HUES48 (cell line): ENCODE results near the gene TMEM187.

ENCODE experiments used
- H3K27ac ChIP-seq: one replicate; pipeline ENCODE4 v1.7.0; 2013; ENCODE audit warnings: low read depth, low read length, inconsistent platforms
- H3K27me3 ChIP-seq: 2 replicates; pipeline ENCODE4 v1.6.1; 2013; ENCODE audit warnings: mild to moderate bottlenecking, low read length; ENCODE audit not compliant: control insufficient read depth, insufficient read depth
- H3K36me3 ChIP-seq: 2 replicates; pipeline ENCODE4 v1.6.1; 2013; ENCODE audit warnings: low read length; ENCODE audit not compliant: control insufficient read depth, insufficient read depth
- H3K4me1 ChIP-seq: 2 replicates; pipeline ENCODE4 v1.6.1; 2013; ENCODE audit warnings: mild to moderate bottlenecking, low read length; ENCODE audit not compliant: control insufficient read depth, insufficient read depth
- H3K4me3 ChIP-seq: 2 replicates; pipeline ENCODE4 v1.5.1; 2013; ENCODE audit warnings: mild to moderate bottlenecking, low read depth, low read length
- H3K9ac ChIP-seq: 2 replicates; pipeline ENCODE4 v1.6.1; 2013; ENCODE audit warnings: mild to moderate bottlenecking, low read depth, low read length, moderate library complexity
- H3K9me3 ChIP-seq: 2 replicates; pipeline ENCODE4 v1.6.1; 2013; ENCODE audit warnings: low read length; ENCODE audit not compliant: control insufficient read depth, insufficient read depth

TMEM187 gene

GRCh38 chrX:153928846-153929245 lies 43.7 kb upstream of the TMEM187 start:
- Histone ChIP-seq H3K27me3 (no peaks in the 10 kb centered on the region), H3K9ac (no peak overlapping the region), H3K4me3 (no peak overlapping the region), H3K36me3 (peaks cover 25% of the 10 kb centered on the region), H3K9me3 (peaks cover 27% of the 10 kb centered on the region), H3K27ac (no peak overlapping the region), H3K4me1 (peaks cover 12% of the 10 kb centered on the region)

GRCh38 chrX:153929576-153929975 lies 43.0 kb upstream of the TMEM187 start:
- Histone ChIP-seq H3K27me3 (no peaks in the 10 kb centered on the region), H3K9ac (no peak overlapping the region), H3K36me3 (peaks cover 25% of the 10 kb centered on the region), H3K27ac (no peak overlapping the region), H3K4me1 (peaks cover 12% of the 10 kb centered on the region), H3K4me3 (no peak overlapping the region), H3K9me3 (peaks cover 31% of the 10 kb centered on the region)

- H3K36me3 ChIP-seq = peaks cover 25% of the 10 kb centered on the region
- H3K9ac ChIP-seq = no peak overlapping the region
- H3K27ac ChIP-seq = no peak overlapping the region
- peaks cover 12% of the 10 kb centered on the region for H3K4me1 ChIP-seq
- peaks cover 31% of the 10 kb centered on the region for H3K9me3 ChIP-seq
- no peaks in the 10 kb centered on the region for H3K27me3 ChIP-seq
- H3K4me3 ChIP-seq = no peak overlapping the region
These were observed 42.3 kb upstream of the TMEM187 start for GRCh38 chrX:153930011-153930910.

- H3K27ac ChIP-seq = no peak overlapping the region
- H3K9ac ChIP-seq = no peak overlapping the region
- no peak overlapping the region for H3K4me3 ChIP-seq
- no peaks in the 10 kb centered on the region for H3K27me3 ChIP-seq
- H3K9me3 ChIP-seq = peaks cover 34% of the 10 kb centered on the region
- H3K36me3 ChIP-seq = peaks cover 25% of the 10 kb centered on the region
- H3K4me1 ChIP-seq = peaks cover 9% of the 10 kb centered on the region; the same call in 1 of the 2 replicates
These were observed 41.4 kb upstream of the TMEM187 start for GRCh38 chrX:153931151-153931550.

- Histone ChIP-seq H3K9me3 (peaks cover 34% of the 10 kb centered on the region), H3K9ac (no peak overlapping the region), H3K36me3 (peaks cover 25% of the 10 kb centered on the region), H3K27ac (no peak overlapping the region), H3K27me3 (no peaks in the 10 kb centered on the region), H3K4me1 (peaks cover 8% of the 10 kb centered on the region; the same call in 1 of the 2 replicates), H3K4me3 (no peak overlapping the region)
These were observed 40.8 kb upstream of the TMEM187 start for GRCh38 chrX:153931748-153932147.

GRCh38 chrX:153932220-153932915 lies 40.2 kb upstream of the TMEM187 start:
- Histone ChIP-seq H3K27ac (no peak overlapping the region), H3K4me1 (peaks cover 2% of the 10 kb centered on the region; the same call in 1 of the 2 replicates), H3K9me3 (peaks cover 28% of the 10 kb centered on the region), H3K4me3 (no peak overlapping the region), H3K27me3 (no peaks in the 10 kb centered on the region), H3K9ac (no peak overlapping the region), H3K36me3 (peaks cover 25% of the 10 kb centered on the region)

- H3K36me3 ChIP-seq = peaks cover 25% of the 10 kb centered on the region
These were observed 38.8 kb upstream of the TMEM187 start for GRCh38 chrX:153933748-153934147.

GRCh38 chrX:153934148-153934761 lies 38.3 kb upstream of the TMEM187 start:
- Histone ChIP-seq H3K27ac (no peak overlapping the region), H3K36me3 (peaks cover 25% of the 10 kb centered on the region), H3K9me3 (peaks cover 35% of the 10 kb centered on the region), H3K4me3 (peak overlapping the region; percentile 71), H3K4me1 (no peaks in the 10 kb centered on the region; the same call in 1 of the 2 replicates), H3K9ac (peak overlapping the region; percentile 61), H3K27me3 (no peaks in the 10 kb centered on the region)

More at GRCh38 chrX:153933748-153934147, 38.8 kb upstream of the TMEM187 start:
- Histone ChIP-seq H3K4me1 (no peaks in the 10 kb centered on the region), H3K27ac (no peak overlapping the region), H3K9ac (peak overlapping the region; percentile 61; the same call in 1 of the 2 replicates), H3K27me3 (no peaks in the 10 kb centered on the region), H3K4me3 (peak overlapping the region; percentile 71), H3K9me3 (peaks cover 33% of the 10 kb centered on the region)

- no peaks in the 10 kb centered on the region for H3K27me3 ChIP-seq
- H3K27ac ChIP-seq = peak within 1 kb of the TSS; percentile 33
- peak within 1 kb of the TSS; percentile 61 for H3K9ac ChIP-seq
- H3K4me1 ChIP-seq = no peaks in the 10 kb centered on the region; the same call in 1 of the 2 replicates
- H3K4me3 ChIP-seq = peak within 1 kb of the TSS; percentile 71
- peaks cover 24% of the 10 kb centered on the region for H3K36me3 ChIP-seq
- H3K9me3 ChIP-seq = peaks cover 31% of the 10 kb centered on the region
These were observed 37.7 kb upstream of the TMEM187 start, which contains the start of gene NAA10 for GRCh38 chrX:153934762-153935325. TSS of gene NAA10 (minus strand) at chrX:153935037. CDS start at chrX:153934904, 133 bp downstream.

GRCh38 chrX:153935326-153935851 lies 37.2 kb upstream of the TMEM187 start:
- no peaks in the 10 kb centered on the region for H3K27me3 ChIP-seq
- peaks cover 22% of the 10 kb centered on the region for H3K36me3 ChIP-seq
- H3K4me3 ChIP-seq = peak overlapping the region; percentile 53
- no peak overlapping the region for H3K9ac ChIP-seq
- peak overlapping the region; percentile 33 for H3K27ac ChIP-seq
- peaks cover 30% of the 10 kb centered on the region for H3K9me3 ChIP-seq
- H3K4me1 ChIP-seq = no peaks in the 10 kb centered on the region; the same call in 1 of the 2 replicates
